PFSK-1 (cell line): Measurements from ENCODE around the gene MRPL54.

Source experiments
- POLR2AphosphoS5 ChIP-seq: IDR thresholded peaks from 2 replicates; pipeline ENCODE4 v1.6.1; 2012; ENCODE audit warnings: low read depth, mild to moderate bottlenecking, control low read depth, low read length, moderate library complexity
- TAF1 ChIP-seq: IDR thresholded peaks from 2 replicates; pipeline ENCODE4 v1.6.1; 2012; ENCODE audit warnings: low read length, control low read depth, borderline replicate concordance; ENCODE audit not compliant: insufficient read depth

GRCh38 chr19:3721131-3721886 lies 41.2 kb upstream of the MRPL54 start:
- TF ChIP-seq TAF1 (no peak), POLR2AphosphoS5 (no peak)
